GM21529 (cell line): ENCODE results near the gene GDAP1L1.
"Not testable (repeated sequence)": the region's sequence is repeated elsewhere in the genome, so short reads cannot be mapped to it uniquely, and the experiment has no call there.

Experiments
- ATAC-seq: cut with Tn5 transposase; IDR thresholded peaks from one replicate; pipeline ENCODE4 v1.9.1; 2021; ENCODE audit not compliant: unreplicated experiment

Gene GDAP1L1

DNA sequence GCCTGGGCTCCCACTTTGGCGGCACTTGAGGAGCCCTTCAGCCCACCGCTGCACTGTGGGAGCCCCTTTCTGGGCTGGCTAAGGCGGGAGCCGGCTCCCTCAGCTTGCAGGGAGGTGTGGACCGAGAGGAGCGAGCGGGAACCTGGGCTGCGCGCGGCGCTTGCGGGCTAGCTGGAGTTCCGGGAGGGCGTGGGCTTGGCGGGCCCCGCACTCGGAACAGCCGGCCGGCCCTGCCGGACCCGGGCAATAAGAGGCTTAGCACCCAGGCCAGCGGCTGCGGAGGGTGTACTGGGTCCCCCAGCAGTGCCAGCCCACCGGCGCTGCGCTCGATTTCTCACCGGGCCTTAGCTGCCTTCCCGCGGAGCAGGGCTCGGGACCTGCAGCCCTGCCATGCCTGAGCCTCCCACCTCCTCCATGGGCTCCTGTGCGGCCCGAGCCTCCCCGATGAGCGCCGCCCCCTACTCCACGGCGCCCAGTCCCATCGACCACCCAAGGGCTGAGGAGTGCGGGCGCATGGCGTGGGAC is 52.0 kb downstream of the GDAP1L1 start:
- ATAC-seq: not testable (repeated sequence)

DNA sequence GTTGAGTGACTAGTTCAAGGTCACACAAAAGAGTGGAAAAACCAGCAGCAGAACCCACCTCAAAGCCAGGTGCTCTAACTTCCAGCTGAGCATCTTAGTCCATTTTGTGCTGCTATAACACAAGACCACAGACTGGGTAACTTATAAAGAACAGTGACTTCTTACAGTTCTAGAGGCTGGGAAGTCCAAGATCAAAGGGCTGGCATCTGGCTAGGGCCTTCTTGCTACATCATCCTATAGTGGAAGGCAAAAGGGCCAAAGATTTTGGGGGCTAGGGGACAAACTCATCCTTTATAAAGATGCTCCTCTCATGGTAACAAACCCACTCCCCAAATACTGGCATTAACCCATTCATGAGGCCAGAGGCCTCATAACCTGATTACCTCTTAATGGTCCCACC is 54.2 kb downstream of the GDAP1L1 start:
- no peak for ATAC-seq

DNA sequence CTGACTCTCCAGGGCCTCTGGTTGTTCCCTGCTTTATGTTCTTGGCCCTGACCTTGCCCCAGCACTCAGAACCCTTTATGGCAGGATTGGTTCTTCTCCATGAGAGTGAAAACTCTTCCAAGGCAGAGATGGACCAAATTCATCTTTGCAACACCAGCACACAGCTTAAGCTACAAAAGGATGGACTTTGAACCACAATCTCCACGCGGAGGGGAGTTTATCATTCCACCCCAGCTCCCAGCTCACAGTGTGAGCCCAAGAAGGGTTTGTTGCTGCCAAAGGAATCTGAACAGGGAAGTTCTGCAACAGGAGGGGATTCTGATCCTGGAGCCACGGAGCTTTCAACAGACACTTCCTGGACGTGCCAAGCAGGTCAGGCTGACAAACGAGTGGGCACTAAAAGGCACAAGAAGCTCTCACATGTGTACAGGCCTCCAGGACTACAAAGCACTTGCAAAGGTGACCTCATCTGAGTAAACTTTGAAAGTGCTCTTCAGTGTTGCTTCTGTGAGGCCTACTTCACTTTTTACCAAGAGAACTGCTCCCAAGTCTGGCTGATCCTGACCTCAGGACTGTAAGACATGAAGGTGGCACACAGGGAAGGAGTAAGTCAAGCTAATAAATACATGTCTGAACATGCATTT is 55.0 kb downstream of the GDAP1L1 start:
- ATAC-seq: no peak

DNA sequence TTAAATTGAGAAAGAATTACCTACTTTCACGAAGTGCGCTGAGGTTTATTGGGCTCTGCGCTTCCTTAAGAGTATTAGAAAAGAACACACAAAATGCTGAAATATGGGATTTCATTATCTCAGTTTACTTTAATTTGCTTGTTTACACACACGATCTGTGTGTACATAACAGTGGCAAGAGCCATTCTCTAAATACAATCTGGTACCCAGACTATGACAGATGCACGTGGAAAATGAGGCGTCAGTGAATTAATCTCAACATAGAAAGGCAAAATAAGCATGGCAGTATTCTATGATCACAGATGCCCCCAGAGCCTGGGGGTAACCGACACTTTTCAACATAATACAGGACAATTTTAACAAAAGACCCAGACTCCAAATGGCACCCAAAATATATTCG is 55.6 kb downstream of the GDAP1L1 start:
- ATAC-seq: no peak

DNA sequence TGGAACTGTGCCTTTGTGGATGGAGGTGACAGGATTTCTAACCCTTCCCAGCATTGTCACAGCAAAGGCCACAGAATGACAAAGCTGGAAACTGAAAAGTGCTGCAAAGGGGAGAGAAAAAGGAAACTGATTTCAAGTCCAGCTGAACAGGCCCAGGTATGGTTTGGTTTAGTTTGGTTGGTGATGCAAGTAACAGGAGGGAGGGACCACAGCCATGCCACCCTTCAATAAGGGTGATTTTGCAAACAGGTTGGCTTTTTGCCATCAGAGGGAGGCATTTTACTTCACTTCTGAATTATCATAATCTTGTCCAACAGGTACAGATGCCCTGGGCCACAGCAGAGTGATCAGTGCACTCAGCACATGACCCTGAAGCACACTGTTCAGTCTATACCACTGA is 57.3 kb downstream of the GDAP1L1 start:
- ATAC-seq: no peak

DNA sequence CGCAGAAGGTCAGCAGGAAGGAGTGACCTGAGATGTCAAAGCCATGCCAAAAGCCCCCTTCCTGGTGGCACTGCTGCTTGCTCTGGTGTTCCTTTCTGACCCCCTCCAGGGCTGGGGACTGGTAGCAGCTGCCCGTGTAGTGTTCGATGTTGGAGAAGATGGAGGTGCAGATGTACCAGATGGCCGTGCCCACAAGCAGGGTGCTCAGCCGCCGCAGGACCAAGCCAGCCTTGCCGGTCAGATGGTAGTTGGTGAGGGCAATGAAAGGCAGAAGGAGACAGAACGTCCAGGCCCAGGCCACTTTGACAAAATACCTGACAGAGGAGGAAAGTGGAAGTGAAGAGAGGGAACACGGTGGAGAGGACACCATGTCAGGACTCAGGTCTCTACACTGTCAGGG is 59.8 kb downstream of the GDAP1L1 start:
- ATAC-seq: no peak

DNA sequence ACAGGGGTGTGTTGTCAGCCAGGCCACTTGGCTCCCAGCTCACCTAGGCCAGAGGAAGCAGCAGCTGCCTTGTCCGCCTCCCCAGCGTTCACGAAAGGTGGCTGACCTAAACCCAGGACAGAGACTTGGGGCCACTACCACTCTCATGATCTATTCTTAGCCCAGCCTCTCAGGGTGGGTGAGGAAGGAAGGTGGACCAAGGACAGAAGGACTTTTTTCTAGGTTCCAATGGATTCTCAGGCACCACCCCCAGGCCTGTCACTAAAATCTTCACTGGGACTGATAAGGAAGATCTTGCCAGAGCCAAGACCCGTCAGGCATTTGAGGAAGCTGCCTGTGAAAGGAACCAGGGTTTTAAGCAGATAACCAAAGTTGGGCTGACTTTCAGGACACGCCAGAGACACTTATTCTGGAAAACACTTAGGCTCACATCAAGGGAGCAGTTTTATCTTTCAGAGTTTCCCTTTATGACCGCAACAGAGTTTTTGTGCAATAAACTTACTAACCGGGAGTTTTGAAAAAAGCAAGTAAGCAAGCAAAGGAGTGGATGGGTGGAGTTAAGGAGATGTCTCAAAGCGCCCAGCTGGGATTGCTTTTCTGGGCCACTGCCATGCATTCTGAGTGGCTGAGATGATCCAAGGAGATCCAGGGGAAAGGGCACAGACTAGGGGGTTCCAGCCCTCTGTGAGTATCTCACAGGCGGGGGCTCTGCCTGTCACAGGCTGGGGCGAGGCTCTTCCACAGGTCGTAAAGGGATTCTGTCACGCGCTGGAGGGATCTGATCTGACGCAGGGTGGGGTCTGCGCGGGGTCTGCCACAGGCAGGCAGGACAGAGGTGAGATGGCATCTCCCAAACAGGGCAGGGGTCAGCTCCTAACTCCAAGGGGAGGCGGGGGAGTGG is 62.9 kb downstream of the GDAP1L1 start:
- no peak for ATAC-seq

DNA sequence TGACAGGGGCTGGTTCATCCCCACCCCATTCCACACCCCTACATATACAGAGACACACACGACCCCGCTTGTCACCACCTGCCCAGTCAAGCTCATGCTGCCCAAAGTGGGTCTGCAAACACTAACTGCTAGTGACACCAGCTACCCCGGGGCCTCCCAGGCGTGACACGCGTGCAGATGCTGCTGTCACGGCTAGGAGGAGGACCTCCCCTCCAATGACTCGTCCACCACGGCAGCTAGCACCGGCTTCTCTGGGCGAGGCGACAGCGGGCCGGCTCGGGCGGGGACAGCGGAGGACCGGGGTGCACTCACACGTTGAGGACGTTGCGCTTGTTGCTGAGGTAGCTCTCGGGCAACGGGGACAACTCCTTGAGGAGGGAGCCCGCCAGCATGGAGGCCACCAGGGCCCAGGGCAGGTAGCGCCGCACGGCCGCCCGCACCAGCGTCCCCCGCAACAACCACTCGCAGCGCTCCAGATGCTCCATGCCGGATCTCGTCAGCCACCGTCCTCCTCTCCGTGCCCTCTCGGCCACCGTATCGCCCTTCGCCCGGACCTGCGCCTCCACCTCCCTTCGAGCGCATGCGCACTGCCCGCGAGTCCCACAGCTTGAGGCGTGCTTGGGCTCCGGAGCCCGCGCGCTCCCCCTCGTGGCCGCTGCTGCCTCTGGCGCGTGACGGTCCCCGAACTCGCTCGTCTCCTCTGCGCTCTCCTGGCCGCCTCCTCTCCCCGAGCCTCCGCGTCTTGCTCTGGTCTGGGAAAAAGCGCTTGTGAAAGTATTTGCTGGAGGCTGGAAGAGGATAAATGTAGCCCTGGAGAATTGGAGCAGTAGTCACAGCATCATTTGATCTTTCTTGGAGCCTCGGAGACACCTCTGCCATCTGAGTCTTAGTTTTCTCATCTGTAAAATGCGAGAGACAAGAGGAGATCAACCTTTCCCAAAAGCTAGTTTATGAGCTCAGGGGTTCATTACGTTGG is 63.8 kb downstream of the GDAP1L1 start, which contains the start of gene FITM2:
Gene FITM2, minus strand, starts transcription at position 539 of the 976 bp plus-strand sequence. Its CDS starts 54 bp downstream, at position 485.
- ATAC-seq: peak; percentile 85

DNA sequence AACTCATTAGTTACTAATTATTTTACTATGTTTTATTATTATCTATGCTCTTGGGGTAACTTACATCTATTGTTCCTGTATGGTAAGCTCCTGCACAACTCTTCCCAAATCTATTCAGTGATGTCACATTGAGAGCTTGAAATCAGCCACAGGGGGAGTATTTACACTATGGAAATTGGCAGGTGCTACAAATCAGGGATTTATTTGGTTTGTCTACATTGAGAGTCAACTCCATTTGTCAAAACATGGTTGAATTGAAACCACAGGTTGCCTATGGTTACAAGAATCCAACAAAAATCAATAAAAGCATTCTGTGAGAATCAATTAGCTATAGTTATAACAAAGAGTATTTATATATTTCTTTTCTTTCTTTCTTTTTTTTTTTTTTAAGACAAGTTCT is 67.8 kb downstream of the GDAP1L1 start:
- no peak for ATAC-seq

DNA sequence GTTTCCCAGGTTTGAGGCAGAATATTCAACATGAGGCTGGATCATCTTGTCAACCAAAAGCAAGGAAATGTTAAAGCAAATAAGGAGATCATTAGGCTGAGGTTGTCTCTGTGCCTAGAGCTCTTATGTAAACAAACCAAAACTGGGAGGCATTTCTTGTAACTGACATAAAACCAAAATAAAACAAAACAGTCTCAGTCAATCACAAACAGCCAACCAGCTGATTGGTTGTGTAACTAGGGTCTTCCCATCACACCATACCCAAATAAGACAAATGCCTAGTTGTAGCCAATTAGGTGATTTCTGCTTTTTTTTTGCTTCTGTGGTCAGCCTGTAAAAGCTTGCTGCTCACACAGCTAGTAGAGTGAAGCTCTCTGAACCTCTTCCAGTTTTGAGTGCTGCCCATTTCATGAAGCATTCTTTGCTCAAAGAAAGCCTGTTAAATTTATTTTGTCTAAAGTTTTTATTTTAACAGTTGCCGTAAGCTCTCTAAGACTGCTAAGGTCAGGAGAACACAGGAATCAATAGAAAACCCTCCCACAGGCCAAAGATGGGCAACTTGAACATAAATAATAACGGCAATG is 72.8 kb downstream of the GDAP1L1 start:
- no peak for ATAC-seq

DNA sequence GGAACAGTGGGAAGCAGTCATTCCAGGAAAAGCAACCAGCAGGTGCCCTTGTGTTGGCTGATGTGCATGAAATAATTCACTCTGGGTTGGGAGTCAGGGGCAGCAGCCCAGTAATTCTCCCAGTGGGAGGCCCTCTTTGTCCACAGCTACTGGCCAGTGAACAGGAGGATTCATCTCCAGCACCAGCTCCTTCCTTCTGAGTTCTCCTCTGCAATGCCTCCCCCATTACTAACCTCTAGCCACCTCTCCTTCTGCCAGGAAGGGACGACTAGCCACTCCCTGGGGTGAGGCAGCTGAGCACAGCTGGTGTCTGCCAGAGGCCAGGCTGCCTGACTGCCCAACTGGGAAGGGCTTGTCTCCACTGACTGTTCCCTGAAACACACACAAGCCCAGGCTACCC is 77.2 kb downstream of the GDAP1L1 start:
- ATAC-seq: no peak

DNA sequence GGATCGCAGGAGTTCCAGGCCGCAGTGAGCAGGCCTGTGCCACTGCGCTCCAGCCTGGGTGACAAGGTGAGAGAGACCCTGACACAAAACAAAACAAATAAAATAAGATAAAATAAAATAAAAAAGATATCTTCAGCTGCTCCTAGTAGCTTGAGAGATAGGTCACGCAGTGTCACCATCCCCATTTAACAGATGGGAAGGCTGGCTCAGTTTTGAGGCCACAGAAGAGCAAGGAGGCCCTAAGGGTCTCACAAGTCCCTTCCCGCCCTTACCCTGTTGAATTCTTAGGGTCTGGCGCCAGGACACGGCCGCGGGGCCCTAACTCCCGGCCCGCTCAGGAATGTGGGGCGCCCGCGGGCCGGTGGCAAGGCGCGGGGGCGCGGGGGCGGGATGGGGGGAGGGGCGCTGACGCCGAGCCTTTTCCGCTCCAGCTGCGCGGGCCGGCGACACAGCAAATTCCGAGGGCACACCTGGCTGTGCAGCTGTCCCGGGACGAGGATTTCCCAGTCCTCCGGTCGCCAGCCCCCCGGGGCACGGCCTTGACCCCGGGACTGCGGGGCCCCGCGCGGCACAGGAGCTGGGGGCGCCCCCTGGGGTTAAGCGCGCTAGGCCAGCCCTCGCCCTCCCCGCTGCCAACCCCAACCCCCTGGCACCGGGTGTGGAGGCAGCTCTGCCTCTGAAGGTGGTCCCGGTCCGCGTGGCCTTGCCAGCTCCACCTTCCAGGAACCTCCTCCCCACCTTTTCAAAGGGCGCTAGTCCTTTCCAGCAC is 79.5 kb downstream of the GDAP1L1 start:
- no peak for ATAC-seq

DNA sequence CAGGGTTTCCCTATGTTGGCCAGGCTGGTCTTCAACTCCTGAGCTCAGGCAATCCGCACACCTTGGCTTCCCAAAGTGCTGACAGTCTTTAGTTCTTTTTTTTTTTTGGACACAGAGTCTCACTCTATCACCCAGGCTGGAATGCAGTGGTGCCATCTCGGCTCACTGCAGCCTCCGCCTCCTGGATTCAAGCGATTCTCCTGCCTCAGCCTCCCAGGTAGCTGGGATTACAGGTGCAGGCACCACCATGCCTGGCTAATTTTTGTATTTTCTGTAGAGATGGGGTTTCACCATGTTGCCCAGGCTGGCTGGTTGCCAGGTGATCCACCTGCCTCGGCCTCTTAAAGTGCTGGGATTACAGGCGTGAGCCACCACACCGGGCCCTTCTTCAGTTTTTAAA is 80.6 kb downstream of the GDAP1L1 start:
- ATAC-seq: not testable (repeated sequence)

DNA sequence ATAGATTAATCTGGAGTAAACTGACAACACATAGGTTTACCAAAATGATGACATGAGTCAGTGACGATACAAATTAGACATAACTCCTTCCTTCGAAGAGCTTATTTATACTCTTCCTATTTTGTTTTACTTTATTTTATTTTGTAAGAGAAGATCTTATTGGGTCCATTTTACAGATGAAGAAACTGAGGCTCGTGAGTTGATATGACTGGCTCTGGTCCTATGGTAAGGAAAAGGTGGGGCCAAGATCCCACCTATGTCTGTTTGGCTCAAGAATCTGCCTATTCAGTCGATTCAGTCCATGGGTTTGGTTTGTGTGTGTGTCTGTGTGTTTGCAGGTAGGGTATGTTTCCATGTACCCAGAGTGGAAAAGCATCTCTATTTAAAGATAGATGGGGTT is 81.3 kb downstream of the GDAP1L1 start:
- ATAC-seq: no peak
